GM19023 (cell line): Measurements from ENCODE around the gene TUBGCP6.
A peak's percentile ranks its signal among the peaks of the same experiment; 100 is the strongest.
"Not testable (repeated sequence)": the region's sequence is repeated elsewhere in the genome, so short reads cannot be mapped to it uniquely, and the experiment has no call there.

Experiments
- ATAC-seq: cut with Tn5 transposase; IDR thresholded peaks from one replicate; pipeline ENCODE4 v1.9.1; 2021; ENCODE audit warnings: mild to moderate bottlenecking, moderate library complexity; ENCODE audit not compliant: unreplicated experiment

The TUBGCP6 gene

GRCh38 chr22:50215297-50216054 is 29.3 kb downstream of the TUBGCP6 start:
- no peak for ATAC-seq

- no peak for ATAC-seq
Observed at GRCh38 chr22:50213263-50213662, 31.6 kb downstream of the TUBGCP6 start.

- ATAC-seq: no peak
Observed at GRCh38 chr22:50211147-50211546, 33.7 kb downstream of the TUBGCP6 start.

GRCh38 chr22:50210378-50211139 is 34.3 kb downstream of the TUBGCP6 start:
- ATAC-seq: no peak

DNA sequence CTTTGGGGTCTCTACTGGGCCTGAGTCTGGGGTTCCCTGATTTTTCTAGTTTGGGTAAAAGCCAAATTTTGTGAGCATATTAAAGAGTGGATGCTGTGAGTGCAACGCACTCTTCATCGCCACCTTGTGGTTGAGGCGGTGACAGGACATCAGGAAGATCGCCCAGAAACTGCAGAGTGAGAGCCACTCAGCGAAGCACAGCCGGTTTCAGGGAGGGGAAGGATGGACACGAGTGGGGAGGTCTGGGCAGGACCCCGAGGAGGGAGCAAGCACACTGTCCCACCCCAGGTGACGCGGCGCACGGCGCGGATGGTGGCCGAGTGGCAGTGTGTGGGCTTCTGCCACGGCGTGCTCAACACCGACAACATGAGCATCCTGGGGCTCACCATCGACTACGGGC is 34.9 kb downstream of the TUBGCP6 start:
- ATAC-seq: no peak

- no peak for ATAC-seq
Observed at GRCh38 chr22:50208939-50209892, 35.6 kb downstream of the TUBGCP6 start.

DNA sequence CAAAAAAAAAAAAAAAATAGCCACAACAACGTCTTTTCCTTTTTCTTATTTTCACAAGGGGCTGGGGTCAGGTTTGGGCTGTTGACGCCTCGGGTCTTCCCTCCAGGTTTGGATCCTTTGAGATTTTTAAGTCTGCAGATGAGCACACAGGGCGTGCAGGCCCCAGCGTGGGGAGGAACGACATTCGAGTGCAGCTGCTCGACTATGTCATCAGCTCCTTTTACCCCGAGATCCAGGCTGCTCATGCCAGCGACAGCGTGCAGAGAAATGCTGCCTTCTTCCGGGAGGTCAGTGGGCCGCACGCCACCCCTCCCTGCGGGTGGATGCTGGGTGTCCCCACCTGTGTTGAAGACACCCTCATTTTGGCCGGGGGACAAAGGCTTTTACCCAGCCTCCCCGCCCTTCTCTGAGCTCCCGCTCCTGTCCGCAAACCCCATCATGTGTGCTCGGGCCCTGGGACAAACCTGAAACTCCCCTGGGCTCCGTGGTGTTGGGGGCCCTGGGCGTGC is 36.3 kb downstream of the TUBGCP6 start:
- ATAC-seq: no peak

DNA sequence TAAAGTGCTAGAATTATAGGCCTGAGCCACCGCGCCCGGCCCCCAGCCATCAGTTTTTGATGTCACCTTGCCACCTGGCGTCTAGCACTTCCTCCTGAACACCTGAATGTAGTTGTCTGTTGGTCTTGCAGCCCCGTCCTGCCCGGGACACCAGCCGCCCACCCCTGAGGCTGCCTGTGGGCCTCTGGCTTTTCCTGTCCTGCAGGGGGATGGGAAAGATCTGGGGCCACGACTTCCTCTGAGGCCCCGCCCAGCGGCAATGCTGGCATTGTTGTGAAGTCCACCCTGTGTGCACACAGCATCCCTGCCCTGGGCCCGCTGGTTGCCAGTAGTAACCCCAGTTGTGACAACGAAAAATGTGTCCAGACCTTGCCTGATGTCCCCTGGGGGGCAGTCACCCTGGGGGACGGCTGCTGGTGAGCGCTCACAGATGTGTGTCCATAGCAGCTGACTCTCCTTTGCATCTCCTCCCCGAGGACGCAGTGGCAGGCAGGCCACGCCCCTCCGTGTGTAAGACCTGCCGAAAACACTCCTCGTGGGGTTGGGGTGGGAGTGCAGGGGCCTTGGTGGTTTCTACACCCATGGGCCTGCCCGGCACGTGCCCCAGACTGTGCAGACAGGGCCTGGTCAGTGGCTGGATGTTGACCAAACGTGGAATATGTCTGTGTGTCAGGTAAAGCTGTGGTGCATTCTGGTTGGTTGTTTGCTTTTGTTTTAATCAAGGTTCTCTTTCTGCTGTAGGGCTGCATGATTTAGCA is 37.3 kb downstream of the TUBGCP6 start:
- ATAC-seq: no peak

DNA sequence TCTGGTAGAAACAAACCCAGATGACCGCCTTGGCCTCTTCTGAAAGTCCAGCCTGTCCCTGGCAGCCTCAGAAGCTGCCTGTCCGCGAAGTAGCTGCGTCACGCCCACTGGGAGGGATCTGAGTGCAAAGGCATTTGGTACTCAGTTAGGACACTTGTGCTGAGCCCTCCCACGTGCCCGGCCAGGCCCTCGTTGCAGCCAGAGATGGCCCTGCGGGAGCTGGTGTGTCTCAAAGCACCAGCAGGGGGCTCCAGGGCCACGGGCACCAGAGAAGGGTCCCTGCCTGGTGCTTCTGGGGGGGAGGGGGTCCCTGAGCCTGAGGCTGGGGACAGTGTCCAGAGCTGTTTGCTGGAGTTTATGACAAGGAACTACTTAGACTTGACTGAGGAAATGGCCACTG is 38.2 kb downstream of the TUBGCP6 start:
- no peak for ATAC-seq

DNA sequence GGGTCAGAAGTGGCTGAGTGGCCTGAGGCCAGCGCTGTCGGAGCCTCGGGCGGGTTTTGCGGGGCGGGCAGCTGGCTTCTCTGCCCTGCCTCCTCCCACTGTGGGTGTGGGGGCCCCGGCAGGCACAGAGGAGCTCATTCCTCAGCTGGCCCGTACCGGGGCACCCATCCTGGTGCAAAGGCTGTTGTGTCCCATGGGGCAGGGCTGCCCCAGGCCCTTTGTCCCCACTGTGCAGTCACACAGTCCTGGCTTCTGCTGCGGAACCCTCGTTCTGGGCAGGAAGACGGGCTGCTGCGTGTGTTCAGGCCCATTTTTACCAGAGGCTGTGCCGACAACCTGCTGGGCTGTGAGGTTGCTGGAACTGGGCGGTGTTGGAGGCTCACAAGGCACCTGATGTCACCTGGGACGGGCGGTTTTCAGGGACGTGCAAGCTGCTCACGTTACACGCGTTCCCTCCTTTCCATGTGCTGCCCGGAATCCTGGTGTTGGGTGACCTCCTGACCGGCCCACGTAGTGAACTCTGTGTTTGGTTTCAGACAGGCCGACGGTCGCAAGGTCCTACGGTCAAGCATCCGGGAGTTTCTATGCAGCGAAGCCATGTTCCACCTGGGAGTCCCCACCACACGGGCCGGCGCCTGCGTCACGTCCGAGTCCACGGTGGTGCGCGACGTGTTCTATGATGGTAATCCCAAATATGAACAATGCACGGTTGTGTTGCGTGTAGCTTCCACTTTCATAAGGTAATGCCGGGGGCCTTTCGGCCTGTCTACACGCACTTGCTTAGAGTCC is 38.8 kb downstream of the TUBGCP6 start:
- no peak for ATAC-seq

DNA sequence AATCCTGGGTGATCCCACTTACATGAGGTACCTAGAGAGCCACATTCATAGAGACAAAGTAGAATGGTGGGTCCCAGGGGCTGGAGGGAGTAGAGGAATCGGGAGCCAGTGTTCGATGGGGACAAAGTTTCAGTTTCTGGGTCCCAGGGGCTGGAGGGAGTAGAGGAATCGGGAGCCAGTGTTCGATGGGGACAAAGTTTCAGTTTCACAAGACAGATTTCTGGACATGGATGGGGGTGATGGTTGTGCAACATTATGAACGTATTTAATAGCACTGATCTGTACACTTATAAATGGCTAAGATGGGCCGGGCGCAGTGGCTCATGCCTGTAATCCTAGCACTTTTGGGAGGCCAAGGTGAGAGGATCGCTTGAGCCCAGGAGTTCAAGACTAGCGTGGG is 39.8 kb downstream of the TUBGCP6 start:
- ATAC-seq: not testable (repeated sequence)

GRCh38 chr22:50204571-50204970 is 40.3 kb downstream of the TUBGCP6 start:
- ATAC-seq: no peak

DNA sequence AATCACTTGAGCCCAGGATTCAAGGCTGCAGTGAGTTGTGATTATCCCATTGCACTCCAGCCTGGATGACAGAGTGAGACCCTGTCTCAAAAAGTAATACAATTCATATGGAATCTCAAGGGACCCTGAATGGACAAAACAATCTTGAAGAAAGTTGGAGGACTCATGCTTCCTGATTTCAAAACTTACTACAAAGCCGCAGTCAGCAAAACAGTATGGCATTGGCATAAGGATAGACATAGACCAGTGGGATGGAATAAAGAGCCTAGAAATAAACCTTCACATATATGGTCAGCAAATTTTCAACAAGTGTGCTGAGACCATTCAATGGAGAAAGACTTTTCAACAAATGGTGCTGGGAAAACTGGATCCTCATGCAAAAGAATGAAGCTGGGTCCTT is 41.5 kb downstream of the TUBGCP6 start:
- no peak for ATAC-seq

DNA sequence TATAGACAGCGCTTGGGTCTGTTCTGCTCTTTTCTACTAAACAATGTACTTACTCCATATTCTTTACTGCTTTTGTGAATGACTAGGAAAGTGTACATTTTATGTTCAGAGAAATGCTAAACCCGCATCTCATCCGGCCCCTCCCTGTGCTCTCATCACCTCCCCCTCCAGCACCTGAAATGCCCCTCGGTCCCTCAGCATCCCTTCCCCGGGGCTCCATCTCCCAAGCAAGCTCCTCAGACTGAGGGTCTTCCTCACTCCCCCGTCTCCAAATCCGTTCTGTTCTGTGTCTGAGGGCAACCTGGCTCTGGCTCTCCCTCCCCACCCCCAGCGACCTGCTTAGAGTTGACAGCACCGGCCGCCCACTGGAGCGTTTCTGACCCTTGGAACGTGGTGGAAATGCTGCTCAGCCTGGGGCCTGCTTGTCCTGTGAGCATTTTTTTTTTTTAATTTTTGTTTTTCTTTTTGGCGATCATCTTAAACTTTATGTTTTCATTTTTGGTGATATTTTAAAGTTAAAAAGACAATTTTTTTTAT is 42.6 kb downstream of the TUBGCP6 start:
- ATAC-seq: no peak

DNA sequence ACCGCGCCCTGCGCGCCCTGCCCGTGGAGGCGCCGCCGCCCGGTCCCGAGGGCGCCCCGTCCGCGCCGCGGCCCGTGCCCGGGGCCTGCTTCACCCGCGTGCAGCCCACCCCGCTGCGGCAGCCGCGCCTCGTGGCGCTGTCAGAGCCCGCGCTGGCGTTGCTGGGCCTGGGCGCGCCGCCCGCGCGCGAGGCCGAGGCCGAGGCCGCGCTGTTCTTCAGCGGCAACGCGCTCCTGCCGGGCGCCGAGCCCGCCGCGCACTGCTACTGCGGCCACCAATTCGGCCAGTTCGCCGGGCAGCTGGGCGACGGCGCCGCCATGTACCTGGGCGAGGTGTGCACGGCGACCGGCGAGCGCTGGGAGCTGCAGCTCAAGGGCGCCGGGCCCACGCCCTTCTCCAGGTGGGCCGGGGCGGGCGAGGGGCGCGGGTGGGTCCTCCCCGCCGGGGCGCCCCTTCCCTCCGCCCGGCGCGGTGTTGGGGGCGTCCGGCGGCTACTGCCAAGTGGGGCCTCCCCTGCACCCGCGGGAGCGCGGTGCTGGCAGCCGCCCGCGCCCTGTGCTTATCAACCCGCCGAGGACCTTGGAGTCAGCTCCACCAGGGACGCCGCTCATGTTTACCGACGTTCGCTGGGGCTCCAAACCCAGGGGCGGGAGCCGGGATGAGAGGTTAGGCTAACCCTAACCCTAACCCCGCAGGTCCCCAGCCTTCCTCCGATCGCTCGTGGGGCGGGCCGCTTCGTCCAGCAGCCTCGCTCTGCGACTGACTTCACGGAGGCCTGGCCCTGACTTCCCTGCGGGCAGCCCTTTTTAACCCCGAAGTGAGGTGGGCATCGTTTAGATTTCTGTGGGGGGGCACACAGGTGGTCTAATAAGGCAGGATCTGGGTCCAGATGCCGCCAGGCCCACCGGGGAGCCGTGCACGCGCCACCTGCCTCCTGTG is 43.4 kb downstream of the TUBGCP6 start:
- ATAC-seq: peak; percentile 21

- ATAC-seq: peak; percentile 70
Observed at GRCh38 chr22:50200461-50201190, 44.2 kb downstream of the TUBGCP6 start, which contains the start of gene SELENOO. Gene SELENOO, plus strand, starts transcription at chr22:50201011. Its CDS starts 26 bp downstream, at chr22:50201037.

DNA sequence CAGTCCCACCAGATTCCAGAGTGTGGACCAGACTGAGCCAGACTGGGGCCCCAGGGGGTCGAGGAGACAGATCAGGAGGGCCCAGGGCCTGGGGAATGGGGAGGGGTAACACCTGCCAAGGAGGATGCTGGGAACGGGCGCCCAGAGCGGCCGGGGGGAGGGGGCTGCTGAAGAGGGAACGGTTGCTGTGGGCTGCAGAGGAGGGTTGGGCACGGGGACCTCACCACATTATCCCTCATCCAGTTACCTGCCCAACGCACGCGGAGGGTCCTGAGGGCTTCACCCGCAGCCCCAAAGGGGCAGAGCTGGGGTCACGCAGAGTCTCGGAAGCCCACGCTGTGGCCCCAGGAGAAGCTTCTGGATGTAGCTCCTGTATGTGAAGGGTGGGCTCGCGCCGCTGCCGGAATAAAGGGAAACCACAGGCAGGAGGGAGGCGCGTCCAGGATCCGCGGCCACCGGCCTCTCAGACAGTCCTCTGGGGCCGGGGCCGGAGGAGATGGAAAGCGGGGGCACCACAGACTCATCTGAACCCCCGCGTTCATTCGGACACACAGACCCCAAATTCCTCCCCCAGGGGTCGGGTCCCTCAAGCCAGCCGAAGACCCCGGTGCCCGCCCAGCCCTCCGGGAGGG is 44.9 kb downstream of the TUBGCP6 start:
- no peak for ATAC-seq
